ENCODE results near the gene C10orf53.

Gene C10orf53

DNA sequence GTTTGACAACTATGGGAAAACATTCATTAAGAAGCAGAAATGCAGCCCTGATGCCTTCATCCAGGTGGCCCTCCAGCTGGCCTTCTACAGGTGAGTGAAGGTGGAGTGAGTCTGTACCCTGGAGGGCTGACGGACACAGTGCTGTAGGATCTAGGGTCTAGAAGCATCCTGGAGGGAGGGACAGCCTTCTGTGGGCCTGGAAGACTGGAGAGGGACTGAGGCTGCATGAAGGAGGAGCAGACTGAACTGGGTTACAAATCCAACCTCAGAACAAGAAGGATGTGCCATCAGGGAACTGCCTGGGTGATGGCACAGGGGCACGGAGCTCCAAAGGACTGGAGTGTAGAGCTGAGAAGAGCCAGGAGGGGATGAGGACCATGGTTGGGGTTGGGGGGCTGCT lies 27.5 kb upstream of the C10orf53 start:
- Histone ChIP-seq H3K4me3 (no peak overlapping the region), H3K27ac (no peak overlapping the region)

DNA sequence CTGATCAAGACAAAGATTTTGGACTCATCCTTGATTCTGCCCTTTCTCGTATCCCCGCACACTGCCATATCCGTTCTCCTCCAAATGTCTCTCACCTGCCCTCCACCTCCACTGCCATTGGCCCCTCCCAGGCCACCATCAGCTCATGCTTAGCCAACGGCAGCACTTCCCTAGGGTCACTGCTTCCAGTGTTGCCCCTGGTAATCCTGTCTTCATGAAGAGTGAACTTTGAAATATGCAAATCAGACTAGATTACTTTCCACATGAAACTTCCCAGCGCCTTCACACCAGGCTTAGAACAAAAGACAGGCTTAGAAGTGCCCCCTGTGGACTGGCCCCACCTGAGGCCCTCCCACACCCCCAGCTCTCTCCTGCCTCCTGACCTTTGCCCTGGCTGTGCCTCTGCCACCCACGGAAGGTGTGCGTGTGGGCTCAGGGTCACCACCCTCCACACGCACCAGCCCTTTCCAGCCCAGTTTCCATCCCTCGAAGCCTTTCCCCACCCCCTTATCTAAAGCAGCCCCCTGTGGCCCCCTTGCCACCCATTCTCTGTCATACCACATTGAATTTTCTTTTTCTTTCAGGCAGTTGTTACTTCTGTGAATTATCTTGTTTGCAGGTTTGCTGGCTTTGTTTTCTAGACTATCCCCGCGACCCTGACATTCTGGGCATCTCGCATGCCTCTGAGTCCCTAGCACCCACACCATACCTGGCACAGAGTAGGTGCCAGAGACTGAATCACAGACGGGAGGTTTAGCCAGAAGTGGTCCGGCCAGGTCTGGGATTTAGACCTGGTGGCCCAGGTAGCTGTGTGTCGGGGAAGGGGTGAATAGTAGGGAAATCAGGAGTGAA lies 26.8 kb upstream of the C10orf53 start:
- no peak overlapping the region for H3K4me3 ChIP-seq

DNA sequence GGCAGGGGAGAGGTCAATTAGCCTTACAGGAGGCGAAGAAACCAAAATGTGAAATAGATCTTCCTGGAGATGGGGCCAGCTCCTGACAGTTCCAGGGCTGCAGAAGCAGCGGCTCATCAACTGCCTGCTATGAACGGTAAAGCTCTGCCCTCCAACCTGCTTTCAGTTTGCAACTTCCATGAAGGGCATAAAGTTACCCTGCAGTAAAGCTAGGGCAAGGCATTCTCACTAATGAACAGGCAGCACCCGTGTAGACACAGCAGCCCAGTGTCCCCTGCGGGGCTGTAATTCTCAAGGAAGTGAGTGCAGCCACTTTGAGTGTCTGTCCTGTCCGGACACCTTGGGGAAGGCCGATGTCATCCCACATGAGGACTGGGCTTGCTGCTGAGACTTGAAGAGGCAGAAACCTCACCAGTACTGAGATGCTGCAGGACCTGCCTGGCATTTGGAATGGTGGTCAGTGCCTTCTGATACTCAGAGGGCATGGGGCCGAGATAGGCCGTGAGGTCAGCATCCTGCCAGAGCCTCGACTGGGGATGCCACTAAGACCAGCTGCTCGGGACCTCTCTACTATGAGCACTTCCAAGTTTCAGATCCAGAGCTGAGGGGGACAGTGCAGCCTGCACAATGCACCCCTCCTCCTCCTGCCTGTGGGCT lies 26.1 kb upstream of the C10orf53 start:
- no peak overlapping the region for H3K27ac ChIP-seq
- H3K4me3 ChIP-seq: no peak overlapping the region

More for the DNA sequence above, 26.8 kb upstream of the C10orf53 start:
- H3K27ac ChIP-seq: no peak overlapping the region

DNA sequence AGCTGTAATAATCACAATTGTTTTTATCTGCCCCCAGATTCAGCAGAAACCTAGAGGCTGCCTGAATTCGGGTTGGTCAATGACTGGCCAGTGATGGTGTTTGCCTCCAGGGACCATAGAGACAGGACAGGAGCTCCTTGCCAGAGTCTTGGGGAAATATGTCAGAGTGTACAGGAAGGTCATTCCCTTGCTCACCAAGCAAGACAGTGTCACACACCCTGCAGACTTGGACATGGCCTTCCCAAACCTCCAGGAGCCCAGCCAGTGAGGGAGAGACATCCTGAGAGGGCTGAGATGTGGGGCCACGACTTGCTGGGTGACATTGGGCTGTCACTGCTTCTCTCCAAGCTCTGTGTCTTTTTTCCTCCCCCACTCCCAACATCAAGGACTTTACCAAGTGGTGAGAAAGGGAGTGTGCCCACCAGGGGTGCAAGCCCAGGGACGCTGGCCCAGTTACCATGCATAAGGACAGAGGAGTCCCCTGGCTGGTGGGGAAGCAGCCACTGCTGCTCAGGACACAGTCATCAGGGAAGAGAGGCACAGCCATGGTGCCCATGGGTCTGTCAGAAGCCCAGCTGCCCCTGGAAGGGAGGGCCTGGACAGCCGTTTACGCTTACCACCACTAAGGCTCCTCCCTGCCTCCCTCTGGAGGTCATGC lies 25.3 kb upstream of the C10orf53 start:
- H3K27ac ChIP-seq: no peak overlapping the region

DNA sequence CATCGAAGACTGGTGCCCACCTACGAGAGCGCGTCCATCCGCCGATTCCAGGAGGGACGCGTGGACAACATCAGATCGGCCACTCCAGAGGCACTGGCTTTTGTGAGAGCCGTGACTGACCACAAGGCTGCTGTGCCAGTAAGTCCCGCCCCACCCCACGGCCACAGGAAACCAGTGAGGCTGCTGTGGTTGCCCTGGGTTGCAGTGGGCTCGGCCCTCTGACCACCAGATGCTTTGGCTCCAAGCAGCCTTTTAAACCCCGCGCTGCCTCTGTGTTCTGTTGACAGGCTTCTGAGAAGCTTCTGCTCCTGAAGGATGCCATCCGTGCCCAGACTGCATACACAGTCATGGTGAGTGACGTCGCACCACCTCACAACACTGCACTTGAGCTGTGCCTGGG lies 24.4 kb upstream of the C10orf53 start:
- H3K4me3 ChIP-seq: no peak overlapping the region
- no peak overlapping the region for H3K27ac ChIP-seq

More for the DNA sequence above, 25.3 kb upstream of the C10orf53 start:
- H3K4me3 ChIP-seq: no peak overlapping the region

DNA sequence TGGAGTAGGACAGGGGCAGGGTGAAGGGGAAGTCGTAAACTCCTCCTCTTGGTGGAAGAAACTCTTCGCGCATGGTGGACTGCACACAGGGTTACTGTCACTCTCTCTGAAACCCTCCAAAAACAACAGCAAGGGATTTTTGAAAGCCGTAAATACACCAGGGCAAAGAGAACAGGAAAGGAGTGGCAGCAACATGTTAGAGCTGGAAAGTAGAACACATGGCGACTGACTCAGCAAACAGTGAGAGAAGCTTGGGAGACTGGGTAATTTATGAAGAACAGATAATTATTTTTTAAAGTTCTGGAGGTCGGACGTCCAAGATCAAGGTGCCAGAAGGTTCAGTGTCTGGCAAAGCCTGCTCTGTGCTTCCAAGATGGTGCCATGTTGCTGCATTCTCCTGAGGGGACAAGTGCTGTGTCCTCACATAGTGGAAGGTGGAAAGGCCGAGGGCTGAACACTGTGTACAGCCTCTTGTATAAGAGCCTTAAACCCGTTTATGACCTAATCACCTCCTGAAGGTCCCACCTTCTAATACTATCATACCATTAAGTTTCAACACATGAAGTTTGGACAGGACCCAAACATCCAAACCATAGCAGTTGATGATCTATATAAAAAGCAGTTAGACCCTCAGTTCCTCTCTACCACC lies 22.5 kb upstream of the C10orf53 start:
- Histone ChIP-seq H3K4me3 (no peak overlapping the region), H3K27ac (peak overlapping the region in 3 of 21 experiments; percentile 15 to 29 (median 17))

DNA sequence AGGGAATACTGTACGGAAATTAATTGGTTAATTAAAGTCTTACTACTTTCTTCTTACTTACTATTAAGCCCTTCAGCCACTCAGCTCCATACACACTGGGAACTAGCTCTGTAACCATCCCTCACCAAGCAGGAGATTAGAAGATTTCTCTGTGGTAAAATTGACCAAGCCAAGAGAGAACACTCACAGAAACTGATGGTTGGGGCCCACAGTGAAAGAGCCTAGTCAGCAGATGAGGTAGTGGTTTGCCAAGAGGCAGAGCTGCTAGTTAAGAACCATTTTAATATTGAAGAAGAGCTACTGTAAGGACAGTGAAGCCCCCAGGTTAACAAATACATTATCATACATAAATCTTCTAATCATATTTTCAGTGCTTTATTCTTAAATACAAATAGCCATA lies 21.8 kb upstream of the C10orf53 start:
- Histone ChIP-seq H3K27ac (no peak overlapping the region), H3K4me3 (no peak overlapping the region)

DNA sequence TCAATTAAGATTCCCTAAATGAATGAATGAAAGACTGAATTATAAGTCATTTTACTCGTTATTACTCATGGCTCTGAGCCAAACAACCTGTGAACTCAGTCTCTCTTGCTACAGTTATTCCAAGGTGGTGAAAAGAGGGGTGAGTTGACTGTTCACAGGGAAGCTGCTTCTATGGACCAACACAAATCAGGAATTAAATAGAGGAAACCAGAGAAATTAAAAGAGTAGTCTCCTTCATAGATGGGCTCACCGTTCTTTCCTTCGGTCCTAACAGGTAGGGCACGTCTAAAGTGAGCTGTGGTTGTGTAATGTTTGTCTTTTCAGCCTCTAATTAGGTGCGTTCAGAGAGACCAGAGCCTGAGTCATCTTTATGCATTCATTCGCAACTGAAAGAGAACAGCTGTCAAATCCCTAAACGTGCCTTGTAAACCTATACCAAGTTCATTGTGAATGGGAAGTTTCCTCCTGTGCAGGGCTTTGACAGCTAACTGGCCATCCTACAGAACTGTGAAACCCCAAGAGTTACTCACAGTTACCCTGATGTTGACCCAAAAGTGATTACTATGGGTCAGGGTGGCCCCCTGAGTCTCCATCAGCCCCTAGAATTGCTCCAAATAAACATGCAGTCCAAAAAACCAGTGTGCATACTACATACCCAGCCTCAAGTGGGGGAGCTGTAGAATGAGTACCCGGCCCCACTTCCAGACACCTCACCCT lies 18.2 kb upstream of the C10orf53 start:
- H3K27ac ChIP-seq: no peak overlapping the region

DNA sequence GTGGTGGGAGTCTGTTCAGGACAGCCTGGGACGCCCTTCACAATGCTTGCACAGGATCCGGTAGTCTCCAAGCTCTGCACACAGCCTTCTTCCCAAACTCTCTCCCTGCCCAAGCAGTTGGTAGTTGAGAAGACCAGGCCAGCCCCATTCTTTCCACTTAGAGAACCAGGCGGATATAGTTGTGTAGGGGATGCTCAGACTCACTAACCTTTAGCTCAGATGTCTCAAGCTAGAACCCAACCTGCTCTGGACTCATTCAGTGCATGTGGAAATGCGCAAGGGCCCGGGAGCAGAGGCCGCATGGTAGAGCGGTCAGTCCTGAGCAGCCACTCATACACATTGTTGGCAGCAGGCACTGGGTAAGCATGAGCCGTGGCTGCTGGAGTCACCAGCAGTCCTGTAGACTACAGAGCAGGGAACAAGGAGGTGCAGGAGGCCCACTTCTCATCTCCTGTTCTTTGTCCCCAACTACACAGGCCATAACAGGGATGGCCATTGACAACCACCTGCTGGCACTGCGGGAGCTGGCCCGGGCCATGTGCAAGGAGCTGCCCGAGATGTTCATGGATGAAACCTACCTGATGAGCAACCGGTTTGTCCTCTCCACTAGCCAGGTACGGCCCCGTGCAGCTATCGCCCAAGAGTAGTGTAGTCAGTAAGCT lies 17.2 kb upstream of the C10orf53 start:
- Histone ChIP-seq H3K27ac (no peak overlapping the region), H3K4me3 (no peak overlapping the region)

More for the DNA sequence above, 18.2 kb upstream of the C10orf53 start:
- H3K4me3 ChIP-seq: no peak overlapping the region

DNA sequence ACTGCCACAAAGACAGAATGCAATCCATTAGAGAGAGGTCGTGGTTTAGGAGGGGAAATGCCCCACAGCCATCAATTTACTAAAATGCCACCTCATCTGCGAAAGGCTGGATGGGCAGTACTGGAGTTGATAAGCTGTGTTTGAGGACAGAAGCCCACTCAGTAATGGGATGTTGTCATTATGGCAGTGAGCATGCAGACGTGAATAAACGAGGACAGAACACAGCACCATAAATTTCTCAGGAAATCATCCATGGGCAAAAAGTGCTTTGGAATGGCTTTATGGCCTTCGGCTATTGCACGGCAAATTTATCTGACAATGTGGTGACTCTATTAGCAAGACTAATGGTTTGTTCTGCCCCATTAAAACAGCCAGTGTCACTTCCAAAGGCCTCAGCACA lies 15.9 kb upstream of the C10orf53 start:
- no peak overlapping the region for H3K27ac ChIP-seq
- H3K4me3 ChIP-seq: no peak overlapping the region

DNA sequence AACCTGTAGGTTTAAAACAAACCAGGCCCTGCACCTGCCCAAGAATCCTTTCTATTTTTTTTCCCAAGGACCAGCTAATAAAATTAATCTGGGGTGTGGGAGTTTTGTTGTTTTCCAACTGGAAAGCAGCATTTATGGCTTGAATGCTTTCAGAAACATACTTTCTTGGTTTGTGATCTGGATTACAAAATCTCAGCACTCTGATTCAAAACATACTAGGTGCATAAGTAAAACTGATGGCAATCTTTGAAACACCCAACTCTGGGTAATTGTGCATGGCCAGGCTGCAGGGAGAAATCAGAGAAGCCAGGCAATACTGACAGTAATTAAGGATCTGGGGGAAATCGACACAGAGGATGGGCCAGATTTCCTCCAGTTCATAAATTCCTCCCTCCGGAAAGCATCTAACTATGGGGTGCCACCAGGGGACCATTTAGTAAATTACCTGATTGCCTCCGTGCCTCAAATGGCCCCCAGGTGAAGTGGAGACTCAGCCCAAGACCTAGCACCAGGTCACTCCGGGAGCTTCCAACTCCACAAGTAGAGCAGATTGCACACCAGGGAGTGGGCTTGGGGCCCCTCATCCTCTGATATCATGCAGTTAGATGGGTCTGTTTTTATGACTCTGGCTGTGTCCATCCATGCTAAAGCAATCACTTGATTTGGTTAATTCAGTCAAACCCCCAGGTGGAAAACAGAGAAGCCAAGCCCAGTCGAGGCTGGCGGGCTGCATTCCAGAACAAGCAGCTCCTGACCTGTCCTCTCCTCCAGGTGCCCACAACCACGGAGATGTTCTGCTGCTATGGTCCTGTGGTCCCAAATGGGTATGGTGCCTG lies 15.2 kb upstream of the C10orf53 start:
- no peak overlapping the region for H3K4me3 ChIP-seq
- no peak overlapping the region for H3K27ac ChIP-seq

DNA sequence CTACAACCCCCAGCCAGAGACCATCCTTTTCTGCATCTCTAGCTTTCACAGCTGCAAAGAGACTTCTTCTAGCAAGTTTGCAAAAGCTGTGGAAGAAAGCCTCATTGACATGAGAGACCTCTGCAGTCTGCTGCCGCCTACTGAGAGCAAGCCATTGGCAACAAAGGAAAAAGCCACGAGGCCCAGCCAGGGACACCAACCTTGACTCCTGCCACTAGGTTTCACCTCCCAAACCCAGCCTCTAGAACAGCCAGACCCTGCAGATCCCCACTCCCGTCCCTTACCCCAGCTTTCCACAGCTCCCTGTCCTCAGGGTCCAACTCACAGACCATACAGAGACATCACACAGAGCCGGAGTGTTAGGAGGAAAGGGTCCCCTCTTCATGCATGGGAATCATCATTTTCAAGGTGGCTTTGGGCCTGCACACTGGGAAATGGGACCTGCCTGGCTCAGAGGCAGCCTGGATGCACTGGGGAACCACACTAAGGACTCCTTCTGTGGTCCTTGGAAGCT lies 14.6 kb upstream of the C10orf53 start:
- H3K4me3 ChIP-seq: no peak overlapping the region
- no peak overlapping the region for H3K27ac ChIP-seq

DNA sequence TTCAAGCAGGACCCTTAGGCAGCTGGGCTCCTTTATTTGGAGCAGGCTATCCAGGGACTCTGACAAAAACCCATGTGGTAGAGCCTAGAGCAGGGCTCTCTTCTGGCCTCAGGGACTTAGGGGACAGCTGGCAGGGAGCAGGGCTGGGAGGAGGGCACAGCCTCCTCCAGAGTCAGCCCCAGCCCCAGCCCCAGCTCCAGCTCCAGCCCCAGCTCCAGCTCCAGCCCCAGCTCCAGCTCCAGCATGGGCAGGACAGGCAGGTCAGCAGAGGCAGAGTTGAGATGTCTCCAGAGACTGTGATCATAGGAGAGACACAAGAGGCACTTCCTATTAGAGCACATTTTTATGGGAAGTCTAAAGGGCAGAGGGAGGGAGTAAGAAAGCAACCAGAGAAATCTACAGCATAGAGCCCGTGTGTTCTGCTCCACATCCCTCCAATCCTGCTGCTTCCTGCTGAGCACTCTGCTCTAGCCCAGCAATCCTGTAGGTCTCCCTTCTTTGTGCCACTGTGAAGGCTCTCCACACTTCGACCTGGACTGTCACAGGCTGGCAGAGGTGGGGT lies 13.3 kb upstream of the C10orf53 start:
- Histone ChIP-seq H3K27ac (no peak overlapping the region), H3K4me3 (no peak overlapping the region)

DNA sequence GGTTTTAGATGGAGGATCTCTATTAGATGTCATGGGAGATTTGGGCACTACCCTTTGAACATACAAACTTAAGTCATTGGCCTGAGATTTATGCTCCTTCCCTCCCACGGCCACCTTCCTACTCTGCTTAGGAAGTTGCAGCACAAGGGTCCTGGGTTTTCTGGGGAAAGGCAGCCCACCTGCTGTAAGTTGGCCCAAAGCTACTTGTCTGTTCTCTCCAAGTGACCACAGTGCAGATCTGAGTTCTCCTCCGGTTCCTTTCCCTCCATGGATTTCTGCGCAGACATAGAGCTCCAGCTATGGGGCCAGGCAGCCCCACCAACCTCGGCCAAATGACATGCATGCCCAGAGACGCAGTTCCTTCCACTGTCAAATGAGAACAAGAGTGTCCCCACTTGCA lies 12.8 kb upstream of the C10orf53 start:
- no peak overlapping the region for H3K4me3 ChIP-seq

DNA sequence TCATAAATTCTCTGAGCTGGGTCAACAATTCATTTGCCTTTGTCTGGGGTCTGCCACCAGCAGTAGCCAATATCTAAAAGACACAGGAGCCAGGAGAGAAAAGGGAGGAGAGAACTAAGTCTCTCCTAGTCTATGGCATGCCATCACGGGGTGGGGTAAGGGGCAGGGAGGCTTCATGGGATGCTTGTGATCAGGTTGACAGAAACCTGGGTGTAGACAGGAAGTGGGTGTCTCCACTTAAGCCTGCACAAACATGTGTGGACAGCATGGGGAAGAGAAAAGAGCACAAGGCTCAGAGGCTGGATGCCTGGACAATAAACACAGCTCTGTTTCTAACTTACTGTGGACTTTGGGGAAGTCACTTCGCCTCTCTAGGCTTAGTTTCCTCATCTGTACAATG lies 11.5 kb upstream of the C10orf53 start:
- no peak overlapping the region for H3K27ac ChIP-seq
- no peak overlapping the region for H3K4me3 ChIP-seq

More for the DNA sequence above, 12.8 kb upstream of the C10orf53 start:
- no peak overlapping the region for H3K27ac ChIP-seq

DNA sequence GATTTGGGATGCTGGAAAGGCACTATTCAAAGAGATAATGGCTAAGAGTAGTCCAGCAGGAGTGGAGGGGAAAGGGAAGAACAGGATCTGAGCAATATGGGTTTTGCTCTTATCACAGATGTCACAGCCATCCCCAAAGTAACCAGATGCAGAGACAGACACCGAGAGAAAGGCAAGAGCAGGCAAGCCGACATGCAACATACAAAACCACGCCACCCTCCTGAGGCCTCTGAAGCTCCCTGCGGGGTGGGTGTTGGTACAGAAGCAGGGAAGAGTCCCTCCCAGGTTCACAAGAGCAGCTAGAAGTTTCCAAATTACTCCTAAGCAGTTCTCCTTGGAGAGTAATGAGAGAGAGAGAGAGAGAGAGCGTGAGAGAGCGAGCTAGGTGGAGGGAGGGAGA lies 10.8 kb upstream of the C10orf53 start:
- no peak overlapping the region for H3K4me3 ChIP-seq
- no peak overlapping the region for H3K27ac ChIP-seq

DNA sequence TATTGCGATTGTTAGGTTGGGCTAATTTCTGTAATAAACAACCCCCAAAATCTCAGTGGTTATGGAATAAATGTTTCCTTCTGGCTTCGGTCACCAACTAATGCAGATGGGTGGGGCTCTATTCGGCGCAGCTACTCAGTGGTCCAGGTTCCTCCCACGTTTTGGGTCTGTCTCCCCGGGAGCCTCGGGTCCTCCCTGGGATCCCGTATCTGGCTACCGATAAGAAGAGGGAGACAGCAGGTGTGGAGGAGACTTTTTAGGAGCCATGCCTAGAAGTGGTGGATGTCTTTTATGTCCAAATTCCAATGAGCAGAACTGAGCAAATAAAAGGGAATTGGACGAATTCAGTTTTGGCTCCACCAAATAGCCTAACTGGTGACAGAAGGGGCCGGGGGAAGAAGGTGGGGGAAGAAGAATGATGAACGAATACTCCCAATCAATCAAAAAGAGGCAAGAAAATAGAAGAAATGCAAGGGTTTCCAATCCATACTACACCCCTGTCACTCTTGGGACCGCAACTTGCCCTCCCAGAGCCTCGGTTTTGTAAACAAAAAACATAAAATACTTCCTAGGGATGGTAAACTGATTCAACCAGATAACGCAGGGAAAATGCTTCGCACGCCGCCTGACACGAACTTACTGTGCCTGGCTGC lies 498 bp upstream of the C10orf53 start:
- no peak overlapping the region for H3K4me3 ChIP-seq
- no peak overlapping the region for H3K27ac ChIP-seq
